GM12878 (cell line): ENCODE results near the gene PREX1.

Experiments used
- ATF2 ChIP-seq: IDR thresholded peaks from 2 replicates; pipeline ENCODE4 v1.6.1; 2012; ENCODE audit warnings: low read length, inconsistent platforms
- BHLHE40 ChIP-seq, 2 experiments: fragments of 450-650 bp in 1 of 2; IDR thresholded peaks; 2 replicates each; pipeline ENCODE4 v1.6.1; 2011 to 2017; ENCODE audit warnings: low read depth in 2 of 2, borderline replicate concordance in 1 of 2, improper control_type of control experiment in 1 of 2, low read length in 1 of 2, mild to moderate bottlenecking in 1 of 2
- CEBPB ChIP-seq, 2 experiments: fragments of 150-350 bp in 1 of 2; IDR thresholded peaks; 2 replicates each; pipeline ENCODE4 v1.6.1; 2012 to 2014; ENCODE audit warnings: low read depth in 2 of 2, low read length in 2 of 2, borderline replicate concordance in 1 of 2, inconsistent platforms in 1 of 2
- CHD1 ChIP-seq: IDR thresholded peaks from 2 replicates; pipeline ENCODE4 v1.6.1; 2012; ENCODE audit warnings: low read depth, low read length, improper control_type of control experiment
- EGR1 ChIP-seq, 2 experiments: IDR thresholded peaks; 1 replicate in 1 of 2; 2 replicates in 1 of 2; pipeline ENCODE4 v1.6.1; 2011 to 2012; ENCODE audit warnings: low read depth in 2 of 2, low read length in 2 of 2, borderline replicate concordance in 1 of 2, mild to moderate bottlenecking in 1 of 2, moderate library complexity in 1 of 2
- HDGF ChIP-seq: fragments of 450-650 bp; IDR thresholded peaks from 2 replicates; pipeline ENCODE4 v1.6.1; 2016; ENCODE audit warnings: antibody characterized with exemption
- KDM1A ChIP-seq: fragments of 200-600 bp; sonication (generic); IDR thresholded peaks from 2 replicates; pipeline ENCODE4 v1.6.1; 2016; ENCODE audit warnings: borderline replicate concordance
- PAX5 ChIP-seq: IDR thresholded peaks from 2 replicates; pipeline ENCODE4 v1.6.1; 2011; ENCODE audit warnings: low read depth, low read length, borderline replicate concordance
- POLR2AphosphoS5 ChIP-seq: IDR thresholded peaks from 2 replicates; pipeline ENCODE4 v1.6.1; 2011; ENCODE audit warnings: mild to moderate bottlenecking, low read length, inconsistent platforms
- RFX5 ChIP-seq: IDR thresholded peaks from 2 replicates; pipeline ENCODE4 v1.6.1; 2011; ENCODE audit warnings: low read depth, low read length, improper control_type of control experiment
- TAF1 ChIP-seq: IDR thresholded peaks from 2 replicates; pipeline ENCODE4 v1.6.1; 2011; ENCODE audit warnings: mild to moderate bottlenecking, low read depth, low read length, borderline replicate concordance
- TF ChIP-seq, protein P1 (sequence below), 3 experiments: IDR thresholded peaks in 2 of 3; conservative IDR thresholded peaks in 1 of 3; 2 replicates each; pipeline ENCODE4 v1.5.1; 2011; ENCODE audit warnings: low read depth in 3 of 3, low read length in 3 of 3, mild to moderate bottlenecking in 3 of 3, control low read depth in 2 of 3, moderate library complexity in 2 of 3, inconsistent platforms in 1 of 3, mixed read lengths in 1 of 3; ENCODE audit not compliant: control insufficient read depth in 2 of 3, insufficient read depth in 1 of 3; ENCODE audit errors: extremely low read depth in 1 of 3

- TF ChIP-seq PAX5 (no peak), HDGF (no peak), RFX5 (0 out of 2 replicates have a peak, but pooled peaks have one; percentile 19), POLR2AphosphoS5 (no peak), ATF2 (no peak), EGR1 (IDR thresholded peaks at IDR 0.05; ENCODE audit: borderline replicate concordance in 1 of 2, low read depth in 2 of 2, low read length in 2 of 2) (no peak), CEBPB (IDR thresholded peaks at IDR 0.05; ENCODE audit: borderline replicate concordance in 1 of 2, low read depth in 2 of 2, low read length in 2 of 2) (no peak), BHLHE40 (IDR thresholded peaks at IDR 0.05; ENCODE audit: borderline replicate concordance in 1 of 2, low read depth in 2 of 2, low read length in 1 of 2) (no peak), TAF1 (no peak), CHD1 (no peak), KDM1A (no peak)
- TF ChIP-seq, protein P1, sequence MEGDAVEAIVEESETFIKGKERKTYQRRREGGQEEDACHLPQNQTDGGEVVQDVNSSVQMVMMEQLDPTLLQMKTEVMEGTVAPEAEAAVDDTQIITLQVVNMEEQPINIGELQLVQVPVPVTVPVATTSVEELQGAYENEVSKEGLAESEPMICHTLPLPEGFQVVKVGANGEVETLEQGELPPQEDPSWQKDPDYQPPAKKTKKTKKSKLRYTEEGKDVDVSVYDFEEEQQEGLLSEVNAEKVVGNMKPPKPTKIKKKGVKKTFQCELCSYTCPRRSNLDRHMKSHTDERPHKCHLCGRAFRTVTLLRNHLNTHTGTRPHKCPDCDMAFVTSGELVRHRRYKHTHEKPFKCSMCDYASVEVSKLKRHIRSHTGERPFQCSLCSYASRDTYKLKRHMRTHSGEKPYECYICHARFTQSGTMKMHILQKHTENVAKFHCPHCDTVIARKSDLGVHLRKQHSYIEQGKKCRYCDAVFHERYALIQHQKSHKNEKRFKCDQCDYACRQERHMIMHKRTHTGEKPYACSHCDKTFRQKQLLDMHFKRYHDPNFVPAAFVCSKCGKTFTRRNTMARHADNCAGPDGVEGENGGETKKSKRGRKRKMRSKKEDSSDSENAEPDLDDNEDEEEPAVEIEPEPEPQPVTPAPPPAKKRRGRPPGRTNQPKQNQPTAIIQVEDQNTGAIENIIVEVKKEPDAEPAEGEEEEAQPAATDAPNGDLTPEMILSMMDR (IDR thresholded peaks at IDR 0.05 in 2 of 3, conservative IDR thresholded peaks at IDR 0.05 in 1 of 3; ENCODE audit: control insufficient read depth in 2 of 3, extremely low read depth in 1 of 3, insufficient read depth in 1 of 3, low read depth in 3 of 3, low read length in 3 of 3): no peak
Observed at GRCh38 chr20:48733296-48733790, 94.5 kb downstream of the PREX1 start.
